HFFc6 (cell line): ENCODE measurements around the gene SAMHD1. TPM values are rescaled to one million over a fixed set of nuclear protein-coding genes. Genes with fewer than 3 reads are reported as not detected.
"Not testable (repeated sequence)": the region's sequence is repeated elsewhere in the genome, so short reads cannot be mapped to it uniquely, and the experiment has no call there.

Source experiments
- DNase-seq: peaks from one replicate; pipeline ENCODE4 v3.0.0-alpha.2; 2018
- H3K27ac Mint-ChIP-seq: 2 replicates; pipeline ENCODE4 v1.8.0; 2020; ENCODE audit warnings: mild to moderate bottlenecking, mixed read lengths
- H3K27me3 Mint-ChIP-seq: 2 replicates; pipeline ENCODE4 v1.8.0; 2021; ENCODE audit warnings: mild to moderate bottlenecking, moderate library complexity, mixed read lengths; ENCODE audit not compliant: insufficient read depth
- H3K36me3 Mint-ChIP-seq: 2 replicates; pipeline ENCODE4 v1.8.0; 2021; ENCODE audit warnings: low read depth, mixed read lengths
- H3K4me1 Mint-ChIP-seq: 2 replicates; pipeline ENCODE4 v1.8.0; 2020; ENCODE audit warnings: low read depth, mixed read lengths
- H3K4me3 Mint-ChIP-seq: 2 replicates; pipeline ENCODE4 v1.8.0; 2020; ENCODE audit warnings: mild to moderate bottlenecking, moderate library complexity, mixed read lengths
- H3K9me3 Mint-ChIP-seq: 2 replicates; pipeline ENCODE4 v1.8.0; 2020; ENCODE audit warnings: mild to moderate bottlenecking, mixed read lengths
- total RNA-seq, 6 experiments: library from RNA; stranded (reverse); fragmentation: NEBNext Ultra II Directional; extraction: Animal tissue kit (Norgen Biotek cat#: 25700); gene quantifications; 2 replicates in 1 of 6; 3 replicates in 5 of 6; pipeline ENCODE4 v1.2.3, GENCODE V29; 2021
- TF ChIP-seq, protein P1 (sequence below): fragments of 200-600 bp; sonication (generic); IDR thresholded peaks from 2 replicates; pipeline ENCODE4 v1.5.0; 2021; ENCODE audit warnings: antibody characterized with exemption, mild to moderate bottlenecking

SAMHD1 gene
- total RNA-seq, 6 experiments from 2014 or later: 19.4 to 31.3 (median 23.8) TPM

DNA sequence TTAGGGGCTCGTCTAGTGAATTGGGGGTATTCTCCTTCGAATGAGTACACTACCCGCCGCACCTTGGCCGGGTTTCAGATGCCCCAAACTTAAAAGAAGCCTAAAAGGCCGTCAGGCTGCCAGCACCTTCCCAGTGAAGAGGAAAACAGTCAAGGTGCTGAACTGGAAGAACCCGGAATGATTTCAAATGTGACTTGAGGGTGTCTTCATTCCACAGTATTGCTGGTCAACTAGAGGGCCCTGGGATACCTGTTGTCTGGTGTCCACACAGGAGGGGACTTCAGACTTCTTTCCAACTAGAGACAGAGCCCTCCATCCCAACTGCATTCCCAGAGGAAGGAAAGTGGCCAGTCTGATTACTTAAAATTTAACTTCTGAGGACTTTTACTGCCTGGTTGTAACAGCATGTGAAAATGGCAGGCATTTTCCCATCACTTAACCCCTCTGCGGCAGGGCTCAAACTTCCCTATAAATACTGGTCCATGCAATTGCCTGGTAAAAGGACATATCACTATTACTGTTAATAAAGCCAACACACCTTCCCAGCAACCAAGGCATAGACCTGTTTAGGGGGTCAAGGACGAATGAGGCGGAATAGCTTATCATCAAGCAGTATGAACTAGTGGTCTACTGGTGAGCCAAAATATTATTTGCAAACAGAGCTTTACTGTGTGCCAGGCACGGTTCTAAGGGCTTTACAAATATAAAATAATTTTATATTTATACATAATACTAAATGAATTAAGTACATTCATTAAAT, 651 bp upstream of the SAMHD1 start:
- TF ChIP-seq, protein P1, sequence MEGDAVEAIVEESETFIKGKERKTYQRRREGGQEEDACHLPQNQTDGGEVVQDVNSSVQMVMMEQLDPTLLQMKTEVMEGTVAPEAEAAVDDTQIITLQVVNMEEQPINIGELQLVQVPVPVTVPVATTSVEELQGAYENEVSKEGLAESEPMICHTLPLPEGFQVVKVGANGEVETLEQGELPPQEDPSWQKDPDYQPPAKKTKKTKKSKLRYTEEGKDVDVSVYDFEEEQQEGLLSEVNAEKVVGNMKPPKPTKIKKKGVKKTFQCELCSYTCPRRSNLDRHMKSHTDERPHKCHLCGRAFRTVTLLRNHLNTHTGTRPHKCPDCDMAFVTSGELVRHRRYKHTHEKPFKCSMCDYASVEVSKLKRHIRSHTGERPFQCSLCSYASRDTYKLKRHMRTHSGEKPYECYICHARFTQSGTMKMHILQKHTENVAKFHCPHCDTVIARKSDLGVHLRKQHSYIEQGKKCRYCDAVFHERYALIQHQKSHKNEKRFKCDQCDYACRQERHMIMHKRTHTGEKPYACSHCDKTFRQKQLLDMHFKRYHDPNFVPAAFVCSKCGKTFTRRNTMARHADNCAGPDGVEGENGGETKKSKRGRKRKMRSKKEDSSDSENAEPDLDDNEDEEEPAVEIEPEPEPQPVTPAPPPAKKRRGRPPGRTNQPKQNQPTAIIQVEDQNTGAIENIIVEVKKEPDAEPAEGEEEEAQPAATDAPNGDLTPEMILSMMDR: no peak
- Mint-ChIP-seq H3K27me3 (no peaks in the 10 kb centered on the region; the same call in 1 of the 2 replicates), H3K9me3 (no peaks in the 10 kb centered on the region), H3K4me3 (peak overlapping the region; percentile 98), H3K27ac (peak overlapping the region; percentile 83), H3K4me1 (peaks cover 21% of the 10 kb centered on the region), H3K36me3 (no peaks in the 10 kb centered on the region)
- DNase-seq: no peak

DNA sequence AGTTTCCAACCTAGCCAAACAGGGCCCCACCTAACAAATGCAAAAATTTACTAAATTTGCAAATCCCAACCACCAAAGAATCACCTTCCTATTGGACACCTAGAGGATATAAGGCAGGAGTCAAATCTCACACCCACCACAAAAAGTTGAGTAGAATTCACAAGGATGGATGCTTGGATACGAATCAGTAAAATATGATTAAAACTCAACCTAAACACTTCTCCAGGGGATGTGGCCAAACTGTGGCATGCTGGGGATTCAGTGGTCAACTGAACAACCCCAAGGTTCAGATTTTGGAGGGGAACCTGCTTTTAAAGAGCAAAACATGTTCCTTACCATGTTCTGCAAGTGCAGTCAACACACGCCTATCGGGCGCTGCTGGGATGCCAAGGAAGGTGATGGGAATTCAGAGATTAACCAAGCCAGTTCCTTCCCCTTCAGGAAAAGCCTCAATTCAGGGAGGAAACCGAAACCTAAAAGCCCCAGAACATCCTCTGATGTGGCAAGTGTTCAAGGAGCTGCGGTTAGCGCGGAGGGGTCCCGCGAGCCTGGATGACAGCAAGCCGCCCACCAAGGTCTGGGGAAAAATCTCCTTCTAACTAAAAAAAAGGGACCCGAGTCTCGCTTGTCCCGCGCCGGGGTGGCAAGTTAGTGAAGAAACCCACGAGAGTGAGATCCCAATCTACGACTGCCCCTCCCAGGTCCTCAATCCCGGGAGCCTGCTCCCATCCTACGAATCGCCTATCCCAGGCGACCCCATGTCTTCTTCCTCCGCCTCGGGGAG, 902 bp downstream of the SAMHD1 start:
- Mint-ChIP-seq H3K27ac (peak overlapping the region; percentile 63), H3K4me1 (peaks cover 26% of the 10 kb centered on the region), H3K4me3 (peak overlapping the region; percentile 98), H3K36me3 (no peaks in the 10 kb centered on the region), H3K9me3 (no peaks in the 10 kb centered on the region), H3K27me3 (no peaks in the 10 kb centered on the region; the same call in 1 of the 2 replicates)
- DNase-seq: peak; percentile 23
- TF ChIP-seq, protein P1: peak; percentile 15; the same call in 1 of the 2 replicates

DNA sequence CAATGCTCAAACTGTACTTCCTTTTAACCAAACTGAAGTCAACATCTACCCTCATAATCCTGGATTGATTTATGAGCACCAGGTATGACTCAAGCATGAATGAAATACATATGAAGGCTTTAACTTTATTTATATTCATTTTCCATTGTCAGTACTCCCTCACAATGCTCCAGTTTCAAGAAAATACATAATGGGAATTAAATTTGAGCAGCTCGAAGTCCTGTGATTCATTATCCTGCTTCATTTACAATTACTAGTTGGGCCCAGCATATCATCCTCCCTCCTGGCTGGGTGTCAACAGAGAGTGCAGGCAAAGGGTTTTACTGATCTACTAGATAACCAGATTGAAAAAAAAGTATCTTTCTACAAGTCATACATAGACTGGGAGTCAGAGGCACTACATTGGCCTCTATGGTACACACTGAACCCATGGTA, 10.1 kb downstream of the SAMHD1 start:
- H3K9me3 Mint-ChIP-seq: no peaks in the 10 kb centered on the region
- H3K36me3 Mint-ChIP-seq: no peaks in the 10 kb centered on the region; the same call in 1 of the 2 replicates
- no peak for DNase-seq
- H3K27me3 Mint-ChIP-seq: no peaks in the 10 kb centered on the region; the same call in none of the 2 replicates
- peaks cover 8% of the 10 kb centered on the region for H3K4me1 Mint-ChIP-seq
- 0 out of 2 replicates have a peak overlapping the region, but pooled peaks have one; percentile 2 for H3K27ac Mint-ChIP-seq
- TF ChIP-seq, protein P1: no peak
- no peak overlapping the region for H3K4me3 Mint-ChIP-seq

DNA sequence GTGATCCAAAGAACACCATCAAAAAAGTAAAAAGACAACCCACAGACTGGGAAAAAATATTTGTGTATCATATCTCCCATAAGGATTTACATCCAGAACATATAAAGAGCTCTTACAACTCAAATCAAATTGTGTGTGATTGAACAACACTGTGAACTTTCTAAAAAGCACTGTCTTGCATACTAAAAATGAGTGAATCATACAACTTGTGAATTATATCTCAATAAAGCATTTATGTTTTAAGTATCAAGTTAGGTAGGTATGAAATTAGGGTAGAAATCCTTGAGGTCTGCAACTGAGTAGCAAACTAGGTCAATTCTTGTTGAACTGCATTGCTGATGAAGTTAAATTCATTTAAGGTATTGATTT, 14.1 kb downstream of the SAMHD1 start:
- Mint-ChIP-seq H3K36me3 (no peaks in the 10 kb centered on the region; the same call in 1 of the 2 replicates), H3K27ac (no peak overlapping the region), H3K9me3 (no peaks in the 10 kb centered on the region), H3K4me3 (no peak overlapping the region), H3K27me3 (no peaks in the 10 kb centered on the region; the same call in 1 of the 2 replicates), H3K4me1 (peaks cover 15% of the 10 kb centered on the region)
- DNase-seq: no peak
- TF ChIP-seq, protein P1: no peak

DNA sequence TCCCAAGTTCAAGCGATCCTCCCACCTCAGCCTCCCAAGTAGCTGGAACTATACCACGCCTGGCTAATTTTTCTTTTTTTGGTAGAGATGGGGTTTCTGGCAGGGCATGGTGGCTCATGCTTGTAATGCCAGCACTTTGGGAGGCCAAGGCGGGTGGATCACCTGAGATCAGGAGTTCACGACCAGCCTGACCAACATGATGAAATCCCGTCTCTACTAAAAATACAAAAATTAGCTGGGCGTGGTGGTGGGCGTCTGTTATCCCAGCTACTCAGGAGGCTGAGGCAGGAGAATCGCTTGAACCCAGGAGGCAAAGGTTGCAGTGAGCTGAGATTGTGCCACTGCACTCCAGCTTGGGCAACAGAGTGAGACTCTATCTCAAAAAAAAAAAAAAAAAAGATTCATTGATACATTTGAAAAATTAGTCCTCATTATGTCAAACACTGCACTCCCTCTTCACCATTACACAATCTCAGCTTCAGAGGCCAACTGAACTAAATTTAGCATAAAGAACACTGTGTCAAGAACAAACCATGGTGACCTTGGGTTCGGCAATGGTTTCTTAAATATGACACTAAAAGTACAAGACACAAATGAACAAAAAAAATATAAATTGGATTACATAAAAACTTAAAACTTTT, 14.6 kb downstream of the SAMHD1 start:
- H3K4me1 Mint-ChIP-seq: peaks cover 15% of the 10 kb centered on the region
- H3K9me3 Mint-ChIP-seq, H3K4me3 Mint-ChIP-seq, H3K36me3 Mint-ChIP-seq, H3K27ac Mint-ChIP-seq, H3K27me3 Mint-ChIP-seq, DNase-seq: not testable (repeated sequence)
